NCI-H774 (cell line): Measurements from ENCODE around the gene PFDN4.
"Not testable (repeated sequence)": the region's sequence is repeated elsewhere in the genome, so short reads cannot be mapped to it uniquely, and the experiment has no call there.

Source experiments
- DNase-seq: peaks from one replicate; lab custom pipeline; 2025; lab: John Stamatoyannopoulos, UW

The PFDN4 gene

DNA sequence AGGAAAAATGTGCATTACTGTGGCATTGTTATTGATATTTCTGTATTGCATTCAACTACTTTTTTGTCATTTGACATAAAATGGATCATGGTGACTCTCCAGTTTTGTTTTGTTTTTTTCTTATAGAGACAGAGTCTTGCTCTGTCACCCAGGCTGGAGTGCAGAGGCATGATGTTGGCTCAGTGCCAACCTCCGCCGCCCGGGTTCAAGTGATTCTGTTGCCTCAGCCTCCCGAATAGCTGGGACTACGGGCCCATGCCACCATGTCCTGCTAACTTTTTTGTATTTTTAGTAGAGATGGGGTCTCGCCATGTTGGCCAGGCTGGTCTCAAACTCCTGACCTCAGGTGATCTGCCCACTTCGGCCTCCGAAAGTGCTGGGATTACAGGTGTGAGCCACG, 16.8 kb downstream of the PFDN4 start:
- not testable (repeated sequence) for DNase-seq

DNA sequence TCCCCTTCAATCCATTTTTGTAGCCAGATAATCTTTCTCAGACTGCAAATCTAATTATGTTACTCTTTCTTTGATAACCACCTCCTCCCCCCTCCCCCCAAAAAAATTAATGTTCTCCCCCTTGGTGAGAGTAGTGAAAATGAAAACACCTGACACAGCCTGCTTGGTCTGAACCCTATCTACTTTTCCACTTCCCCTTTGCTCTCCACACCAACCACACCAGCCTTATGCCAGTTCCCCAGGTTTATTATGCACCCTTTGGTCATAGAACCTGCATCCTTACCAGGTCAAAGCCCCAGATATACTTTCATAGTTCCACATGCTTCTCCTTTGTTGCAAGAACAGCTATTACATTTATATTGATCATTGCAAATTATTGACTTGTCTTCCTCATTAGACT, 19.4 kb downstream of the PFDN4 start:
- no peak for DNase-seq

DNA sequence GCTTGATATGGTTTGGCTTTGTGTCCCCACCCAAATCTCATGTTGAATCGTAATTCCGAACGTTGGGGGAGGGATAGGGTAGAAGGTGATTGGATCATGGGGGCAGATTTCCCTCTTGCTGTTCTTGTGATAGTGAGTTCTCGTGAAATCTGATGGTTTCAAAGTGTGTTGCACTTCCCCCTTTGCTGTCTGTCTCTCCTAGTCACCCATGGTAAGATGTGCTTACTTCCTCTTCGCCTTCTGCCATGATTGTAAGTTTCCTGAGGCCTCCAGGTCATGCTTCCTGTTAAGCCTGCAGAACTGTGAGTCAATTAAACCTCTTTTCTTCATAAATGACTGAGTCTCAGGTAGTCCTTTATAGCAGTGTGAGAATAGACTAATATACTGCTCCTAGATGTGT, 19.9 kb downstream of the PFDN4 start:
- DNase-seq = no peak

DNA sequence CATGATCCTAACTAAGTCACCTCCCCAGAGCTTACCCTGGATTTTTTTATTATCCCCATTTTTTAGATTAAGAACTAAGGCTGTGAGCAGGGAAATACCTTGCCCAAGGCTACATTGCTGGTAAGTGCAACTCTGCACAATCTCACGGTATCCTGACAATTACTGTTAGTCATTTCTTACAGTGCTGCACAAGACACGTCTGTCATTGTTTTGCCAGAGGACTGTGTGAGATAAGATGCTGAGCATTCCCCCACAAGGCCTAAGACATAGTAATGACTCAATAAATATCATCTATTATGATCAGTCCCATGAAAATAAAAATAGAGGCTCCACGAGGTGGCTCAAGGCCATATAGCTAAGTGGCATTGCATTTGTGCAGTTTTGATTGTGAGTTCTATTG, 21.0 kb downstream of the PFDN4 start:
- no peak for DNase-seq

DNA sequence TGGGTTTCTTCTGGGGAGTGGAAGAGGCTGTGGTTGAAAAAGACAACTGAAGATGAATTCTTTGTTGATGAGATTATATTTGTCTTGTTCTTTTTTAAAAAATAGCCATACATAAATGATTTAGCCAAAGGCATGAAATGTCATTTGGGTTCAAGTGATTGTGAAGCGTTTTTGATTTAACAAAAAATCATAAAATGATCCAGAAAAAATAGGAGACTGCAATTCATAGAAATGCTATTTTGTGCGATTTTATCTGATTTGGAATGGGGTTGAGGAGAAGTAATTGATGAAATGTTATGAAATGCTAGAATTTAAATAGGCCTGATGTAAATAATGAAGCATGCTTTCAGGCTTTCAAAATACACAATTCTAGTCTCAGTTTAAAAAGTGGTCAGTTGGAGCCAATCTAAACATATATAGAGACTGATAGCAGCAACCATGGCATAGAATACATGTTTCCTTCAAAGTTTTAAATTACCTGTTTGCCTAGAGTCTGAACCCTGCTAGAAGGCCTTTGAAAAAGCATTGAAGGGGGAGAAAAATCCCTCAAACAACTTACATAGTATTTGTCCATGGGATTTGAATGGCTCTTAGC, 21.8 kb downstream of the PFDN4 start:
- DNase-seq = no peak

DNA sequence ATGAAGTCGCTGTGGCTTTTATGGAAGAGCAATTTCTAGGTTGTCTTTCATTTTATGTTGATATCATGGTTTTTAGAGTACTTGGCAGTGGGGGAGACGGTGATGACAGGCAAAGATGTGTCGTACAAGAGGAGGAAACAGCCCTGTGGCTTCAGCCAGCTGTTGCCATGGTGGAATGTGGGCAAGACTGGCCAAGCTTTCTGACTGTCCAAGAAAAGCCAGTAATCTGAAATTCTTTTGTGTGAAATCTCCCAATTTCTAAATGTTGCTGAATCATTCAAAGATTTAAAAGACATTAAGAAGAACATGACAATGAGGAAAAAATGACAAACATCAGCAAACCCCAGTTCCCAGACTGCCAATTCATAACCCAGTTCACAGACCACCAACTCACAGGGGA, 23.1 kb downstream of the PFDN4 start:
- DNase-seq = no peak

DNA sequence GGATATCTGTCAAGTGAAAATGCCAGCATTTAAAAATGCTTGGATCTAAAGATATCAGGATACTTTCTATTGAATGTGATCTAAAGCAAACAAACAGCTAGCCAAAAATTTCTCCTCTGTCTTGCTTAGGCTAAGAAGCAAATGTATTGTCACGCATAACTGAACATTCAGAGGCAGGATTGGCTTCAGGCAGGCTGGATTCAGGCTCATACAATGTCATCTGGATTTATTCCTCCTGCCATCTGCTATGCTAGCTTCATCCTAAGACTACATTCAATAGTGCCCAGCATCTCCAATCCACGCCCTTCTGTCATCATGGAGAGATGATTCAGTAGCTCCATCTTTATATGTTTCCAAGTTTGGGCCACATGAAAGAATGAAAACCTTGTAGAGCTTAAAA, 27.1 kb downstream of the PFDN4 start:
- DNase-seq = no peak

DNA sequence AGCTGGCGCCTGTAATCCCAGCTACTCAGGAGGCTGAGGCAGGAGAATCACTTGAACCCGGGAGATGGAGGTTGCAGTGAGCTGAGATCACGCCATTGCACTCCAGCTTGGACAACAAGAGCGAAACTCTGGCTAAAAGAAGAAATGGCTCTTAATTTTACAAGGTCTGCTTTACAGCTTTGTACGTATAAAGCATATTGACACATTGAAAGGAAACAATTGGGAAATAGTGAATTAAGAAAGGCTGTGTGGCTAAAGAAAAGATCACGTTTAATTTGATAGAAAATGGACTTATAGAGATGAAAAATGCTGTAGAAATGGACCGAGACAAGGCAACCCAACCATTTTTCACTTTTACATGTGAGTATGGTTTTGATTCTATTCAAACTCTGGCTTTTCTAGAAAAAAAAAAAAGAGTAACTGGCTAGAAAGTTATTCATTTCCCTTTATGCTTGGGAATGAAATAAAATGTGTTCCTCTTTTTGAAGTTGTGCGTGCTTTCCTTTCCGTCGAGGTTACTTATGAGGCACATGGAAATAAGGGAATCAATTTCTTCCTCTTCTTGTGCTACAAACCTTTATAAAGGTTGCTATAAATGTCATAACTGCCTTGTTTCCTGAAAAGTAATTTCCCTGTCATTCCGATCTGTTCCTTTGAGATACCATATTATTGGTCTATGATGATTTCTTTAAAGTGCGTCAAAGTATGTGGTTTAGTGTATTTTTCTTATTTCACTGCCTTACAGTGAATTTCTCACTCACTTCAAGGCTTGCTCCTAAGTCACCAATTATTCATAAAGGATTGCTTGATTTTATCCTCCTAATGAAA, 29.4 kb downstream of the PFDN4 start:
- DNase-seq = no peak

DNA sequence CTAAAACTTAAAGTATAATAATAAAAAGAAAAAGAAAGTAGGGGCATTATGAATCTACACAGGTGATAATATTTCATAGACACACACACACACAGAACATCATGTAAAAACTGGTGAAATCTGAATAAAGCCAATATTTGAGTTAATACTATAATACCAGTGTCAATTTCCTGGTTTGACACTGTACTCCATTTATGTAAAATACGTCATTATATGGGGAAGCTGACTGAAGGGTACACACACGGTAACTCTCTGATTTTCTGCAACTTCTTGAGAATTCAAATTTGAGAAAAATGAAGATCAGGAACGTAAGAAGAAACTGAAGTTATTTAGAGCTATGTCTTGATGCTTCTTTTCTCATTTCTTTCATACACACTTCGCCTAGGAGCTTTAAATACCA, 36.2 kb downstream of the PFDN4 start:
- DNase-seq = no peak

DNA sequence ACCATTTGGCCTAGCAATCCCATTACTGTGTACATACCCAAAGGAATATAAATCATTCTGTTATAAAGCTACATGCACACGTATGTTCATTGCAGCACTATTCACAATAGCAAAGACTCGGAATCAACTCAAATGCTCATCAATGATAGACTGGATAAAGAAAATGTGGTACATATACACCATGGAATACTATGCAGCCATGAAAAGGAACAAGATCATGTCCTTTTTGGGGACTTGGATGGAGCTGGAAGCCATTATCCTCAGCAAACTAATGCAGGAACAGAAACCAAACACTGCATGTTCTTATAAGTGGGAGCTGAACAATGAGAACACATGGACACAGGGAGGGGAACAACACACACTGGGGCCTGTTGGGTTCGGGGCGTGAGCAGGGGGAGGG, 40.8 kb downstream of the PFDN4 start:
- DNase-seq = not testable (repeated sequence)

DNA sequence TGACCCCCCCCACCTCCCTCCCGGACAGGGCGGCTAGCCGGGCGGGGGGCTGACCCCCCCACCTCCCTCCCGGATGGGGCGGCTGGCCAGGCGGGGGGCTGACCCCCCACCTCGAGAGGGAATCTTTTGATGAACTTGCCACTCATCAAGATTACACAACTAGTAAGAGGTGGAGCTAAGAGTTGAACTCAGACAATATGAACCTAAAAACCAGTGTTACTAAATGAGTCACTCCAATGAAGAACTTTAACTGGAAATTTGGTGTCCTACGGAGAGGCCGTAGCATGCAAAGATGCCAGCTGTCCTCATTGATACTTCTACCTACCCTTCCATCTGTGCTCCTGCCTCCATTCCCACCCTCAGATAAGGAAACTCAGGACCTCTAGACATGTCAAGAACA, 42.8 kb downstream of the PFDN4 start:
- DNase-seq = no peak

DNA sequence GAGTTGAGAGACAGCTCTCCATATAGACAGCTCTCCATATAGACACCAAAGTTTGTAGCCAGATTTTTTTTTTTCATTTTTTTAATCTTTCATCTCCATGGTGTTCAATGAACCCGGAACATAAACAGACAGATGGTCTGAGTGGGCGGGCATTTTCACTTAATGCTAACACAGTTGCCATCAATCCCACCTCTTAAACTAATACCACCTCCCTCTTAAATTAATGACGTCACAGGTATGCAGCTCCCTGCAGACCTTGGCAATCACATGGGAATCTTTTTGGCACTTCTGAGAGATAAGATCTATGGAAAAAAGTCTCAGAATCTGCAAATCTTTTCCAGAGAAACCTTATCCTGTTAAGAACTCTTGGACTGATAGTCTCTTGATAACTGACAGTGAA, 43.2 kb downstream of the PFDN4 start:
- DNase-seq = no peak

DNA sequence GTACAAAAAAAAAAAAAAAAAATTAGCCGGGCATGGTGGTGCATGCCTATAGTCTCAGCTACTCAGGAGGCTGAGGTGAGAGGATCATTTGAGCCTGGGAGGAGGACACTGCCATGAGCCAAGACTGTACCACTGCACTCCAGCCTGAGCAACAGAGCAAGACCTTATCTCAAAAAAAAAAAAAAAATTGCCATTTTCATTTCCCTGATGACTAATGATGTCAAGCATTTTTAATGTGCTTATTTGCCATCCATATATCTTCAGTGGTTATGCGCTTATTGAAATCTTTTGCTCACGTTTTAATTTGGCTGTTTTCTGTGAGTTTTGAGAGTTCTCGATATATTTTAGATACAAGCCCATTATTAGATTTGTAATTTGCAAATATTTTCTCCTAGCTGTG, 46.7 kb downstream of the PFDN4 start:
- DNase-seq = no peak

DNA sequence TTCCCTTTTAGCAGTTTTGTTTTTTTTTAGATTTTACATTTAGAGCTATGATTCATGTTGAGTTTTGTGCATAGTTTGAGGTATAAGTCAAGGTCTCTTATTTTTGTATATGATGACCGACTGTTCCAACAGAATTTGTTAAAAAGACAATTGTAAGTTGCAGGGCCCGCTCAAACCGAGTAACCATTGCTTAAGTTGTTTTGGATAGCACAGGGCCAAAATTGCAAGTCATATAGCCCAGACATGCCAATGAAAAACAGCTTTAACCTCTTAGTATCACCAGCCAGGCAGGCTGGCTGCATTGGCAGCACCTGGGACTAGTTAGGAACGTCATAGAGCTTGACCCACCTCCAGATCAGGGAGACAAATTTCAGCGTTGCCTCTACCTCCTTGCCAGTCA, 47.3 kb downstream of the PFDN4 start:
- no peak for DNase-seq

DNA sequence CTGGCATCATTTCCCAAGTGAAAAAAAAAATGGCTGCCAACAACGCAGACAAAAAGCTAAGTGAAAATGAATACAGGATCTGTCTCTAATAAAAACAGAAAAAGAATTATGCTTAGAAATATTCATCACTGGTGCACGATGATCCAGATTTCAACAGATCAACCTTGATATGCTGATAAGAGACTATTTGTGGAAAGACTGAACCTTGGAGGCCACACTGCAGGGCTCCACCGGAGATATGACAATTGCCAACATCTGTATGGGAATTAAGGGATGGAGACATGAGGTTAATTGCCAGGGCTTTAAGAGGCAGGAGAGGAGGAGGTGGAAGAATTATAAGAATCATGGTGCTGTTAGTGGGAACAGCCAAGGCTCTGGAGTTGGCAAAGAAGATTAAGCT, 48.3 kb downstream of the PFDN4 start:
- no peak for DNase-seq

DNA sequence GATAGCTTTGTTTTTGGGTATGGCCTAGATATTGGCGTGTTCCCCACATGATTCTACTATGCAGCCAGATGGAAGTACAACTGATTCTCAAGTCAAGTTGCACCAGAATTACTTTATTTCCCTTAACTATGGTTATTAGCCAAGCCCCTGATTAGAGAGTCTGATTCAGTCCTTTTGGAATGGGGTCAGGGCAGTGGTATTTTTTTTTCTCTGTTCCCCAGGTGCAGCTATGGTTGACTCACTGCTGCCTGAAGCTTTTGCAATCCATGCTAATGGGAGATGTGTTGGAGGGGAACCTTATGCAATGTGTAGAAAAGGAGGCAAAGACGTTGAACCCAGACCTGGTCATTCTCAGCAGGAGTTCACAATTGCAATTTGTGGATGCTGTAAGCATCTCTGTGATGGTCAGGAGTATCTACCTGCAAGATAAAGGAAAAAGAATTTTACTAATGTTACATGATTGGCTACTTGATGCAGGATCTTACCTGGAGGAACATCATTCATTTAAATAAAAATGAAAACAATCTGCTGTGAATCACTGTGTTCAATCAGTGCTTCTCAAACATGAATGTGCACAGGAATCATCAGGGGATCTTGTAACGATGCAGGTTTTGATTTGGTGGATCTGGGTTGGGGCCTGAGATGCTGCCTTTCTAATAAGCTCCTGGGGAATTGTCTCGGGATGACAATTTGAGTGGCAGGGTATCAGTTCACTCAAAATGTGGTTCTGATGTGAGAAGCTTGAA, 49.4 kb downstream of the PFDN4 start:
- no peak for DNase-seq

DNA sequence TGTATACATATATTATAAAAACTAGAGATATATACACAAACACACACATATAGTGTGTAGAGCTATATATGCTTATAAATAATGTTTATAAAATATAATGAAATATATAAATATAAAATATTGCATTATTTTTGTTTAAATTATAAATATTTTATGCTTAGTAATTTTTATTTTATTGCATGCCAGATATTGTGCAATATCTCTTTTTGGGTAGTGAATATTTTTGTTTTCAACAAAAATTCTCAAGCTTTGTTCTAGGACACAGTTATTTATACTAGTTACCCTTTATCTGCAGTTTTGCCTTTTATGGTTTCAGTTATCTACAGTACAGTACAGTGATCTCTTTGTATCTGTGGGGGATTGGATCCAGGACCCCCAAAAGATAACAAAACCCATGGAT, 52.2 kb downstream of the PFDN4 start:
- DNase-seq = no peak

DNA sequence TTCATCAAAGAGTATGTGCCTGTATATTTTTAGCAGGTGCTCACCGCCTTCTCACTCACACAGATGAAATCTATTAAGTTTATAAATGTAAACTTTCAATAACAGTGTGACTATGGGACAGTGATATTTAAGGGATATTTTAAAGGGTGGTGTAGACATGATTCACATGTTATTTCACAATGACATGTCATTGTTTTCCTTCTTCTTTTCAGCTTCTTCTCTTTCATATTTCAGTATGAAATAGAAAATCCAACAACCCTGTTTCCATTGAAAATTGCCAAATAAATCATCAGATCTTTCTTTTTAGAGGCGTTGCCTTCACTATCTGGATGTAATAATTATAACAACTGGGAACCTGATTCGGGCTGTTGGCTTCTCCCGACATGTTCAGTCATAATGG, 54.8 kb downstream of the PFDN4 start:
- DNase-seq = no peak

DNA sequence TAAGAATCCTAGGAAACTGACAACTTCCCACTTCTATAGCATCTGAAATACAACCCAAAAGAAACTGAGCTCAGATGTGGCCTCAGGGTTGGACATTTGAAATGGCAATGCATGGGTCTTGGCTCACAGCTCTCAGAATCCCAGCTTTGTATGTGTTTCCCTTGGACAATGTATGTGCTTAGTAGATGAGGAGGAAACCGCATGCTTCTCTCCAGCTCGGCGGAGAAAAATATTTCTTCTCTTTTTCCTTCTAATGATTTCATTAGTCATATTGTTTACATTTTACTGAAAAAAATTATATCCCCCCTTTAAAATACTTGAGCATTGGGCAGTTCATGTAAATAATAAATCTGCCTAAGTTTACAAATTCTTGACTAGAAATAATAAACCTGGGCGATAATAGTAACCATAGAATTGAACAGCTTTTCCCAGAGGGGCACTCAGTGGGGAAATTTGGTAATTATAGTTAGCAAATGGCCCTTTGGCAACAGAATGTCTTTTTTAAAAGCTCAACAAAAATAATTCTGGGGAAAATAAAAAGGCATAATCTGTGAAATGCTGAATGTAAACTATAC, 55.3 kb downstream of the PFDN4 start:
- no peak for DNase-seq

DNA sequence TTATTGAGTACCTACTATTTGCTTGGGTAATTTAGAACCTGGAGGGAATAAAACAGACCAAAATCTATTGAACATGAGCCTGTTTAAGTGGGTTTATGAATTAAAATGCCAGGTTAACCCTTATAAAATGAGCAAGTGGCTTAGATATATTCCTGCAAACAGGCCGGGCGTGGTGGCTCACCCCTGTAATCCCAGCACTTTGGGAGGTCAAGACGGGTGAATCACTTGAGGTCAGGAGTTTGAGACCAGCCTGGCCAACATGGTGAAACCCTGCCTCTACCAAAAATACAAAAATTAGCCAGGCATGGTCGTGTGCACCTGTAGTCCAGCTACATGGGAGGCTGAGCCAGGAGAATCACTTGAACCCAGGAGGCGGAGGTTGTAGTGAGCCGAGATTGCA, 57.9 kb downstream of the PFDN4 start:
- not testable (repeated sequence) for DNase-seq

DNA sequence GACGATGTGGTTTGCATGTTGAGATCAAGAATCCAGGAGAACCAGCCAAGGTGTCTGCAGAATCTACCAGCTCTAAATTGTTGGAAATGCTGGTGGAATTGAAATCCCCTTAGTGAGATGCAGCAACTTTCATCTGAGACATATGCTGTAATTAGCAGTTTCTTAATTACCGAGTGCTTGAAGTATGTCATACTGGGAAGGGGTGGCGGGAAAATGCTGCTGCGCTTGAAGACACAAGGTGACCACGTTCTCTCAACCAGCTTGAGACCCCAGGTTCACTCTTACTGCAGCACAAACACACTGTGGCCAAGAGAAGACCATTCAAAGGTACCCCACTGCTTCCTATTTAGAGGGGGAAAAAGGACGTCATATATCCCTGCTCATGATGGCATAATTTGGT, 59.0 kb downstream of the PFDN4 start:
- DNase-seq = no peak

DNA sequence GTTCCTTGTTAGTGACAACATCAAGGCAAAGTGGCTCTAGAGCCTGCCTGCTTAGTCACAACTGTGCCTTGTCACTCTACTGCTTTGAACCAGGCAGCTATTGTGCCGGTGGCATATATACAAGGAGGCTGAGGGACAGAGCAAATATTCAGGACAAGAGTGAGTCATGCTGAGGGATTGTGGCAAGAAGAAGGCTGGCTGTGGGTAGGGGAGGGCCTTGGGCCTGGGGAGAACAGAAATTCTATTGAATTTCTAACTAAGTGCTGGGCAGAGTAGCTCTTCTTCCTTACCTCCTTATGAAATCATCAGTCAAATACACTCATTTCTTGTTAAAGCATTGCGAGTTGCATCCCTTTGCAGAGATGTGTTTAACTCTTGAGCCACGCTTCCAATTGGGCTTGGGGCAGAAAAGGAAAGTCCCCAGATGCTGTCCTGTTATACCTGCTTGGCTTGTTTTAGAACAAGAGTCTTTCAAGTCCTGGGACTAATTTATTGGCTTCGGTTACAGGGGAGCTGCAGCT, 59.7 kb downstream of the PFDN4 start:
- no peak for DNase-seq

DNA sequence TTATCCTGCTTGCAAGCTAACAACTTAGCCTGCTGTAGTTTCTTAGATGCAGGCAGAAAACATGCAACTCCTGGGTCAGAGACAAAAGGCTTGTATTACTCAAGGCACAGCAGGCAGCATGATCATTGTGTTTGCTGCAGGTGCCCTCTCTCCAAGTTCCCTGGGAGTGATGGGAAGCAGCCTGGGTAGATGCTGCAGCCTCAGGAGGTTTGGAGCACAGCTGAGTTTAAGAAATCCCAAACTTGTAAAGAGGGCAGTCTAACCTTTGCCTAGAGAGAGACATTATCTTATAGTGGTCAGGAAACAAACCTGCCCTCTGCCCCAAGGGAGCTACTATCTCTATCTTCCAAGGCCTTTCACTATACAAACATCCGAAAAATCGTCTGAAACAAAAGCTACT, 61.1 kb downstream of the PFDN4 start:
- no peak for DNase-seq
